ENCODE measurements around the gene PACSIN2.

PACSIN2 gene

DNA sequence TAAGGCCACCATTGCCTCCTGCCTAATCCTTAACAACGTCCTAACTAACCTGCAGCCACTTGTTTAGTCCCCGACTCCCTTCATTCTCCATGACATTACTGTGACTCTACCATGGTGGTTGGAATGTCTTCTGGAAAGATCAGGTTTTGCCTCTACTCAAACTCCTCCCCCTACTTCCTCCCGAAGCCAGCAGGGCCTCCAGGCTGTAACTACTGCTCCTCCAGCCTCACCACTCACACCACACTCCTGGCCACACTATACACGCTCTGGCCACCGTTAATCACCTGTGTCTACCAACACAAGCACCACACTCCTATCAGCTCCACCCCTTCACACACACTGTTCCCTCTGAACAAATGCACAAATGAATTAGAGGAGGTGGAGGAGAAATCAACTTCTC, 69.2 kb downstream of the PACSIN2 start:
- TF ChIP-seq SIN3A (IDR thresholded peaks at IDR 0.05; ENCODE audit: borderline replicate concordance, insufficient read depth, low read length) (no peak), FOXP2 (optimal IDR thresholded peaks at IDR 0.05; ENCODE audit: borderline replicate concordance, extremely low read depth, extremely low read length, insufficient read depth) (no peak), POLR2AphosphoS5 (IDR thresholded peaks at IDR 0.05; ENCODE audit: low read depth, low read length) (no peak), TAF1 (IDR thresholded peaks at IDR 0.05; ENCODE audit: borderline replicate concordance, insufficient read depth, low read length) (no peak)
- TF ChIP-seq, protein P1, sequence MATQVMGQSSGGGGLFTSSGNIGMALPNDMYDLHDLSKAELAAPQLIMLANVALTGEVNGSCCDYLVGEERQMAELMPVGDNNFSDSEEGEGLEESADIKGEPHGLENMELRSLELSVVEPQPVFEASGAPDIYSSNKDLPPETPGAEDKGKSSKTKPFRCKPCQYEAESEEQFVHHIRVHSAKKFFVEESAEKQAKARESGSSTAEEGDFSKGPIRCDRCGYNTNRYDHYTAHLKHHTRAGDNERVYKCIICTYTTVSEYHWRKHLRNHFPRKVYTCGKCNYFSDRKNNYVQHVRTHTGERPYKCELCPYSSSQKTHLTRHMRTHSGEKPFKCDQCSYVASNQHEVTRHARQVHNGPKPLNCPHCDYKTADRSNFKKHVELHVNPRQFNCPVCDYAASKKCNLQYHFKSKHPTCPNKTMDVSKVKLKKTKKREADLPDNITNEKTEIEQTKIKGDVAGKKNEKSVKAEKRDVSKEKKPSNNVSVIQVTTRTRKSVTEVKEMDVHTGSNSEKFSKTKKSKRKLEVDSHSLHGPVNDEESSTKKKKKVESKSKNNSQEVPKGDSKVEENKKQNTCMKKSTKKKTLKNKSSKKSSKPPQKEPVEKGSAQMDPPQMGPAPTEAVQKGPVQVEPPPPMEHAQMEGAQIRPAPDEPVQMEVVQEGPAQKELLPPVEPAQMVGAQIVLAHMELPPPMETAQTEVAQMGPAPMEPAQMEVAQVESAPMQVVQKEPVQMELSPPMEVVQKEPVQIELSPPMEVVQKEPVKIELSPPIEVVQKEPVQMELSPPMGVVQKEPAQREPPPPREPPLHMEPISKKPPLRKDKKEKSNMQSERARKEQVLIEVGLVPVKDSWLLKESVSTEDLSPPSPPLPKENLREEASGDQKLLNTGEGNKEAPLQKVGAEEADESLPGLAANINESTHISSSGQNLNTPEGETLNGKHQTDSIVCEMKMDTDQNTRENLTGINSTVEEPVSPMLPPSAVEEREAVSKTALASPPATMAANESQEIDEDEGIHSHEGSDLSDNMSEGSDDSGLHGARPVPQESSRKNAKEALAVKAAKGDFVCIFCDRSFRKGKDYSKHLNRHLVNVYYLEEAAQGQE (IDR thresholded peaks at IDR 0.05; ENCODE audit: insufficient read depth in 1 of 2, low read depth in 2 of 2, low read length in 2 of 2), result no peak

- TF ChIP-seq, protein P1 (IDR thresholded peaks at IDR 0.05; ENCODE audit: insufficient read depth in 1 of 2, low read depth in 2 of 2, low read length in 2 of 2), result no peak
- no peak for TF ChIP-seq TAF1 (IDR thresholded peaks at IDR 0.05; ENCODE audit: borderline replicate concordance, insufficient read depth, low read length)
- no peak for TF ChIP-seq SIN3A (IDR thresholded peaks at IDR 0.05; ENCODE audit: borderline replicate concordance, insufficient read depth, low read length)
- TF ChIP-seq POLR2AphosphoS5 (IDR thresholded peaks at IDR 0.05; ENCODE audit: low read depth, low read length), result no peak
- TF ChIP-seq FOXP2 (optimal IDR thresholded peaks at IDR 0.05; ENCODE audit: borderline replicate concordance, extremely low read depth, extremely low read length, insufficient read depth), result no peak
These were observed 69.9 kb downstream of the PACSIN2 start for GRCh38 chr22:42945027-42945426.

DNA sequence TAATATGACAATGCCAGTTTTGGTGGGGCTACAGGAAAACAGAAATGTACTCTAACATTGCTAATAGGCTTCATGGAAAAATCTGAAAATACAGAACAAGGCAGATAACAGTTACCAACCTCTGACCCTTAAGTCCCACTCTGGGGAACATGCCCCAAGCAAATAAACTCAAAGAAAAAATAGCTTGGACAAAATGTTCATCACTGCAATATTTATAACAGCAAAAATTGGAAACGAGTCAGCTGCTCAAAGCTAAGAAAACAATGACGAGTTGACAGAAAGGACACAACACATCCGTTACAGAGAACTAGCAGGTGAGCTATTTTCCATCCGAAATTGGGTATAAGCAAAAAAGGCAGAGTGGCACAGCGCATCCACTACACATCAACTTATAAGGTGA, 70.5 kb downstream of the PACSIN2 start:
- TF ChIP-seq, protein P1 (IDR thresholded peaks at IDR 0.05; ENCODE audit: insufficient read depth in 1 of 2, low read depth in 2 of 2, low read length in 2 of 2), result no peak
- TF ChIP-seq TAF1 (IDR thresholded peaks at IDR 0.05; ENCODE audit: borderline replicate concordance, insufficient read depth, low read length) (no peak), FOXP2 (optimal IDR thresholded peaks at IDR 0.05; ENCODE audit: borderline replicate concordance, extremely low read depth, extremely low read length, insufficient read depth) (no peak), POLR2AphosphoS5 (IDR thresholded peaks at IDR 0.05; ENCODE audit: low read depth, low read length) (no peak), SIN3A (IDR thresholded peaks at IDR 0.05; ENCODE audit: borderline replicate concordance, insufficient read depth, low read length) (no peak)

- TF ChIP-seq FOXP2 (optimal IDR thresholded peaks at IDR 0.05; ENCODE audit: borderline replicate concordance, extremely low read depth, extremely low read length, insufficient read depth) (no peak), SIN3A (IDR thresholded peaks at IDR 0.05; ENCODE audit: borderline replicate concordance, insufficient read depth, low read length) (no peak), POLR2AphosphoS5 (IDR thresholded peaks at IDR 0.05; ENCODE audit: low read depth, low read length) (no peak), TAF1 (IDR thresholded peaks at IDR 0.05; ENCODE audit: borderline replicate concordance, insufficient read depth, low read length) (no peak)
- TF ChIP-seq, protein P1 (IDR thresholded peaks at IDR 0.05; ENCODE audit: insufficient read depth in 1 of 2, low read depth in 2 of 2, low read length in 2 of 2), result no peak
These were observed 71.0 kb downstream of the PACSIN2 start for GRCh38 chr22:42943981-42944380.

GRCh38 chr22:42942351-42942750, 72.6 kb downstream of the PACSIN2 start:
- no peak for TF ChIP-seq FOXP2 (optimal IDR thresholded peaks at IDR 0.05; ENCODE audit: borderline replicate concordance, extremely low read depth, extremely low read length, insufficient read depth)

All from PFSK-1 (cell line).